Fibroblast of lung (primary cell): ENCODE data around the gene ST6GALNAC1.

Source experiments
- EZH2 ChIP-seq: IDR thresholded peaks from 2 replicates; pipeline ENCODE4 v1.5.1; 2012; ENCODE audit warnings: low read length, control low read depth, mild to moderate bottlenecking; ENCODE audit errors: missing control alignments
- TF ChIP-seq, protein P1 (sequence below), 2 donors: IDR thresholded peaks in 1 of 2; conservative IDR thresholded peaks in 1 of 2; 1 replicate in 1 of 2; 2 replicates in 1 of 2; pipeline ENCODE4 v1.5.1; 2011 to 2012; ENCODE audit warnings: low read length in 2 of 2, control low read depth in 1 of 2, inconsistent platforms in 1 of 2, low read depth in 1 of 2, mild to moderate bottlenecking in 1 of 2

DNA sequence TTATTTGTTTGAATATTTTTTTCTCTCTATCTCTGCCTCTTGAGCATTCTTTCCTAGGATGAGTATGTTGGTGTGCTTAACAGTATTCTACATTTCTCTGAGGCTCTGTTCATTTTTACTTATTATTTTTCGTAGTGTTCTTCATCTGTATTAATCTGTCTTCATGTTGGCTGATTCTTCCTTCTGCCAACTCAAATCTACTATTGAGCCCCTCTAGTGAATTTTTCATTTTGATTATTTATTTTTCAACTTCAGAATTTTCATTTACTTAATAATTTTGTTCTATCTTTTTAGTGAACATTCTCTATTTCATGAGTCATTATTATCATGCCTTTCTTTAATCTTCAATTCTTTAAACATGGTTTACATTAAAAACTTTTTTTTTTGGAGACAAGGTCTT is 3.2 kb upstream of the ST6GALNAC1 start:
- TF ChIP-seq, protein P1, sequence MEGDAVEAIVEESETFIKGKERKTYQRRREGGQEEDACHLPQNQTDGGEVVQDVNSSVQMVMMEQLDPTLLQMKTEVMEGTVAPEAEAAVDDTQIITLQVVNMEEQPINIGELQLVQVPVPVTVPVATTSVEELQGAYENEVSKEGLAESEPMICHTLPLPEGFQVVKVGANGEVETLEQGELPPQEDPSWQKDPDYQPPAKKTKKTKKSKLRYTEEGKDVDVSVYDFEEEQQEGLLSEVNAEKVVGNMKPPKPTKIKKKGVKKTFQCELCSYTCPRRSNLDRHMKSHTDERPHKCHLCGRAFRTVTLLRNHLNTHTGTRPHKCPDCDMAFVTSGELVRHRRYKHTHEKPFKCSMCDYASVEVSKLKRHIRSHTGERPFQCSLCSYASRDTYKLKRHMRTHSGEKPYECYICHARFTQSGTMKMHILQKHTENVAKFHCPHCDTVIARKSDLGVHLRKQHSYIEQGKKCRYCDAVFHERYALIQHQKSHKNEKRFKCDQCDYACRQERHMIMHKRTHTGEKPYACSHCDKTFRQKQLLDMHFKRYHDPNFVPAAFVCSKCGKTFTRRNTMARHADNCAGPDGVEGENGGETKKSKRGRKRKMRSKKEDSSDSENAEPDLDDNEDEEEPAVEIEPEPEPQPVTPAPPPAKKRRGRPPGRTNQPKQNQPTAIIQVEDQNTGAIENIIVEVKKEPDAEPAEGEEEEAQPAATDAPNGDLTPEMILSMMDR (conservative IDR thresholded peaks at IDR 0.05 in 1 of 2, IDR thresholded peaks at IDR 0.05 in 1 of 2; ENCODE audit: low read depth in 1 of 2, low read length in 2 of 2): no peak
- no peak for TF ChIP-seq EZH2
